Measurements from ENCODE around the gene RTL1. TPM values are rescaled to one million over a fixed set of nuclear protein-coding genes. Genes with fewer than 3 reads are reported as not detected.

The RTL1 gene
- total and polyA plus RNA-seq, 10 of the 15 experiments (the other 5 are each of a cell fraction or from before 2014, with no cell fraction given): not detected

- TF ChIP-seq ATF2 (IDR thresholded peaks at IDR 0.05; ENCODE audit: low read length) (no peak), HSF1 (IDR thresholded peaks at IDR 0.05; ENCODE audit: low read depth, low read length) (no peak)
- TF ChIP-seq, protein P1, sequence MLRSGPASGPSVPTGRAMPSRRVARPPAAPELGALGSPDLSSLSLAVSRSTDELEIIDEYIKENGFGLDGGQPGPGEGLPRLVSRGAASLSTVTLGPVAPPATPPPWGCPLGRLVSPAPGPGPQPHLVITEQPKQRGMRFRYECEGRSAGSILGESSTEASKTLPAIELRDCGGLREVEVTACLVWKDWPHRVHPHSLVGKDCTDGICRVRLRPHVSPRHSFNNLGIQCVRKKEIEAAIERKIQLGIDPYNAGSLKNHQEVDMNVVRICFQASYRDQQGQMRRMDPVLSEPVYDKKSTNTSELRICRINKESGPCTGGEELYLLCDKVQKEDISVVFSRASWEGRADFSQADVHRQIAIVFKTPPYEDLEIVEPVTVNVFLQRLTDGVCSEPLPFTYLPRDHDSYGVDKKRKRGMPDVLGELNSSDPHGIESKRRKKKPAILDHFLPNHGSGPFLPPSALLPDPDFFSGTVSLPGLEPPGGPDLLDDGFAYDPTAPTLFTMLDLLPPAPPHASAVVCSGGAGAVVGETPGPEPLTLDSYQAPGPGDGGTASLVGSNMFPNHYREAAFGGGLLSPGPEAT (IDR thresholded peaks at IDR 0.05; ENCODE audit: low read depth): no peak
Observed at GRCh38 chr14:100891501-100892445, 11.7 kb downstream of the RTL1 start (continued).

DNA sequence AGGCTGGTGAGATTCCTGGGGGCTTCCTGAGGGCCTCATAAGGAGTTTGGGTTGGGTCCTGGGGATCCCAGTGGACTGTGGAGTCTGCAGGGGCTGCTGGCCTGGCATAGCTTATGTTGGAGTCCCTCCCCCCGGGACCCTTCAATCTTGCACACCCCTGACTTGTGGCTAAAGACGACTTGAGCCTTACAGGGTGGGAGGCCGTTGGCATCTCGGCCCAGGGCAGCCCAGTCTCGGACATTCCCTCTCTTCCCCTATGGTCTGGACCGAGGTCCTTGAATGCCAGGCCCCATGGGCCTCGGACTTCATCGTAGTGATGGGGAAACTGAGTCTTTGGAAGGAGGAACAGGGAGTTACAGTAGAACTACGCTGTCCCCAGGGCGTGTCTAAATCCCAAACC is 12.5 kb downstream of the RTL1 start:
- Histone ChIP-seq H4K20me1 (ENCODE audit: control insufficient read depth, insufficient read depth) (no peaks in the 10 kb centered on the region), H3K27ac (ENCODE audit: control insufficient read depth, insufficient read depth) (no peak overlapping the region), H3K27me3 (replicated peaks in 1 of 2; ENCODE audit: control insufficient read depth in 2 of 2, insufficient read depth in 2 of 2, low read length in 1 of 2) (no peaks in the 10 kb centered on the region), H3K4me2 (ENCODE audit: control insufficient read depth, insufficient read depth) (no peak overlapping the region), H3K4me1 (ENCODE audit: control insufficient read depth, insufficient read depth, low read length) (no peaks in the 10 kb centered on the region), H3K9ac (ENCODE audit: control insufficient read depth, insufficient read depth, low read length) (no peak overlapping the region), H3K36me3 (ENCODE audit: control insufficient read depth in 2 of 2, insufficient read depth in 2 of 2, low read length in 1 of 2) (no peaks in the 10 kb centered on the region), H3K4me3 (no peak overlapping the region), H2AFZ (ENCODE audit: control insufficient read depth, low read depth, low read length) (no peak overlapping the region), H3K79me2 (ENCODE audit: control insufficient read depth, insufficient read depth, low read length) (no peaks in the 10 kb centered on the region), H3K9me3 (replicated peaks; ENCODE audit: control insufficient read depth, insufficient read depth, low read length) (no peaks in the 10 kb centered on the region)
- DNase-seq (ENCODE audit: low read depth, low spot score) (no peak), ATAC-seq (no peak), FAIRE-seq (no peak)
- no TSS peak for BruUV-seq (replicated peaks)
- SMC1A ChIA-PET (ENCODE audit: uncharacterized antibody, unreplicated experiment): no interaction called here
- POLR2A ChIA-PET: no interaction called here
- CTCF ChIA-PET: no interaction called here
- 18% methylated on average over 9 of the region's 10 CpGs for WGBS (ENCODE audit: insufficient coverage, insufficient replicate concordance, low lambda C conversion rate, missing lambda C conversion rate)
- in situ Hi-C loops (cut with MboI) (no loop called here), intact Hi-C loops (cut with micrococcal nuclease; ENCODE audit: unreplicated experiment) (no loop called here)
- RAD21 ChIA-PET (ENCODE audit: unreplicated experiment): no interaction called here
- TF ChIP-seq, protein P2, sequence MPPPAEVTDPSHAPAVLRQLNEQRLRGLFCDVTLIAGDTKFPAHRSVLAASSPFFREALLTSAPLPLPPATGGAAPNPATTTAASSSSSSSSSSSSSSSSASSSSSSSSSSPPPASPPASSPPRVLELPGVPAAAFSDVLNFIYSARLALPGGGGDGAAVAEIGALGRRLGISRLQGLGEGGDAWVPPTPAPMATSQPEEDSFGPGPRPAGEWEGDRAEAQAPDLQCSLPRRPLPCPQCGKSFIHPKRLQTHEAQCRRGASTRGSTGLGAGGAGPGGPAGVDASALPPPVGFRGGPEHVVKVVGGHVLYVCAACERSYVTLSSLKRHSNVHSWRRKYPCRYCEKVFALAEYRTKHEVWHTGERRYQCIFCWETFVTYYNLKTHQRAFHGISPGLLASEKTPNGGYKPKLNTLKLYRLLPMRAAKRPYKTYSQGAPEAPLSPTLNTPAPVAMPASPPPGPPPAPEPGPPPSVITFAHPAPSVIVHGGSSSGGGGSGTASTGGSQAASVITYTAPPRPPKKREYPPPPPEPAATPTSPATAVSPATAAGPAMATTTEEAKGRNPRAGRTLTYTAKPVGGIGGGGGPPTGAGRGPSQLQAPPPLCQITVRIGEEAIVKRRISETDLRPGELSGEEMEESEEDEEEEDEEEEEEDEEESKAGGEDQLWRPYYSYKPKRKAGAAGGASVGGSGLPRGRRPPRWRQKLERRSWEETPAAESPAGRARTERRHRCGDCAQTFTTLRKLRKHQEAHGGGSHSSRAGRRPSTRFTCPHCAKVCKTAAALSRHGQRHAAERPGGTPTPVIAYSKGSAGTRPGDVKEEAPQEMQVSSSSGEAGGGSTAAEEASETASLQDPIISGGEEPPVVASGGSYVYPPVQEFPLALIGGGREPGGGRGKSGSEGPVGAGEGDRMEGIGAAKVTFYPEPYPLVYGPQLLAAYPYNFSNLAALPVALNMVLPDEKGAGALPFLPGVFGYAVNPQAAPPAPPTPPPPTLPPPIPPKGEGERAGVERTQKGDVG (CRISPR knock-in tag; IDR thresholded peaks at IDR 0.05): no peak
- TF ChIP-seq ZNF384 (IDR thresholded peaks at IDR 0.05; ENCODE audit: borderline replicate concordance, low read depth, low read length) (no peak), RAD21 (IDR thresholded peaks at IDR 0.05; ENCODE audit: insufficient read depth, low read depth, low read length) (no peak), SUPT20H (IDR thresholded peaks at IDR 0.05; ENCODE audit: borderline replicate concordance, control insufficient read depth, low read depth, low read length) (no peak), BMI1 (IDR thresholded peaks at IDR 0.05; ENCODE audit: borderline replicate concordance) (no peak), RAD51 (IDR thresholded peaks at IDR 0.05) (no peak), BHLHE40 (IDR thresholded peaks at IDR 0.05; ENCODE audit: borderline replicate concordance in 1 of 2, low read depth in 2 of 2, low read length in 1 of 2) (no peak), TBL1XR1 (IDR thresholded peaks at IDR 0.05; ENCODE audit: low read depth, low read length) (no peak)

Data from GM12878 (cell line).